Endothelial cell of umbilical vein (primary cell): ENCODE measurements around the gene GPBAR1. TPM values are rescaled to one million over a fixed set of nuclear protein-coding genes. Genes with fewer than 3 reads are reported as not detected.

Source experiments
- BruUV-seq: library from RNA; stranded (reverse); fragments of 400-500 nt; replicated peaks from 2 replicates; lab custom pipeline; 2021; lab: Mats Ljungman, UMichigan
- CTCF ChIA-PET: fragments of 300-600, 350-600 bp; sonication (Branson Sonifier 250); formaldehyde crosslinking; loops from one replicate; lab custom pipeline; 2021; ENCODE audit warnings: antibody characterized with exemption, inconsistent platforms; lab: Charles Lee
- POLR2A ChIA-PET: fragments of 300-600, 350-600 bp; sonication (Branson Sonifier 250); formaldehyde crosslinking; loops from one replicate; lab custom pipeline; 2021; ENCODE audit warnings: antibody characterized with exemption, inconsistent platforms; lab: Charles Lee
- DNase-seq: peaks from one replicate; pipeline ENCODE4 v3.0.0-alpha.2; 2011; ENCODE audit warnings: low read depth, low spot score
- FAIRE-seq: peaks from 2 replicates; lab custom pipeline; 2011; peaks lifted over from hg19 to GRCh38; lab: Jason Lieb, UNC
- H2AFZ ChIP-seq: 2 replicates; pipeline ENCODE4 v1.6.0; 2012; ENCODE audit warnings: low read depth, low read length, control low read depth, inconsistent platforms
- H3K27ac ChIP-seq: 2 replicates; pipeline ENCODE4 v1.5.1; 2011; ENCODE audit warnings: low read depth, mild to moderate bottlenecking, control low read depth, low read length, moderate library complexity; ENCODE audit not compliant: insufficient read depth
- H3K27me3 ChIP-seq, 2 experiments: 2 replicates each; pipeline versions ENCODE4 v1.6.0 to v1.6.1; 2011; ENCODE audit warnings: low read length in 2 of 2, mixed read lengths in 1 of 2; ENCODE audit not compliant: control insufficient read depth in 2 of 2, insufficient read depth in 2 of 2
- H3K36me3 ChIP-seq, 2 experiments: 2 replicates in 1 of 2; 3 replicates in 1 of 2; pipeline ENCODE4 v1.5.1; 2011; ENCODE audit warnings: low read length in 2 of 2, mild to moderate bottlenecking in 1 of 2, moderate library complexity in 1 of 2; ENCODE audit not compliant: control insufficient read depth in 2 of 2, insufficient read depth in 2 of 2; ENCODE audit errors: extremely low read depth in 1 of 2
- H3K4me1 ChIP-seq: 3 replicates; pipeline ENCODE4 v1.5.1; 2011; ENCODE audit warnings: mild to moderate bottlenecking, low read length; ENCODE audit not compliant: control insufficient read depth, insufficient read depth; ENCODE audit errors: extremely low read depth
- H3K4me2 ChIP-seq: 2 replicates; pipeline ENCODE4 v1.6.1; 2011; ENCODE audit warnings: low read length, control low read depth, mixed read lengths; ENCODE audit not compliant: insufficient read depth
- H3K4me3 ChIP-seq, 3 experiments: fragments of 200-600 bp in 1 of 3; sonication (generic), shearing (Covaris generic) in 1 of 3; replicated peaks in 1 of 3; 2 replicates each; pipeline ENCODE4 v1.5.1; 2011 to 2016; ENCODE audit warnings: control low read depth in 3 of 3, low read length in 3 of 3, mild to moderate bottlenecking in 2 of 3, inconsistent platforms in 1 of 3, low read depth in 1 of 3, moderate library complexity in 1 of 3; ENCODE audit not compliant: insufficient read depth in 1 of 3
- H3K79me2 ChIP-seq: 2 replicates; pipeline ENCODE4 v1.6.0; 2012; ENCODE audit warnings: low read length, inconsistent platforms; ENCODE audit not compliant: control insufficient read depth, insufficient read depth
- H3K9ac ChIP-seq: replicated peaks from 2 replicates; pipeline ENCODE3; 2011; ENCODE audit warnings: low read length, control low read depth; ENCODE audit not compliant: insufficient read depth; ENCODE audit errors: extremely low read depth
- H3K9me1 ChIP-seq: replicated peaks from 3 replicates; pipeline ENCODE4 v1.6.0; 2011; ENCODE audit warnings: mild to moderate bottlenecking, low read length; ENCODE audit not compliant: control insufficient read depth, insufficient read depth; ENCODE audit errors: extremely low read depth
- H3K9me3 ChIP-seq: replicated peaks from 2 replicates; pipeline ENCODE4 v1.5.1; 2012; ENCODE audit warnings: low read length, inconsistent platforms; ENCODE audit not compliant: control insufficient read depth, insufficient read depth
- H4K20me1 ChIP-seq: replicated peaks from 2 replicates; pipeline ENCODE3; 2011; ENCODE audit warnings: mild to moderate bottlenecking, low read length; ENCODE audit not compliant: control insufficient read depth, insufficient read depth; ENCODE audit errors: extremely low read depth
- CTCF ChIP-seq, 2 donors: IDR thresholded peaks; 1 replicate in 1 of 2; 2 replicates in 1 of 2; pipeline ENCODE4 v1.5.1; 2011; ENCODE audit warnings: low read length in 2 of 2, mild to moderate bottlenecking in 2 of 2, moderate library complexity in 2 of 2, control low read depth in 1 of 2, inconsistent platforms in 1 of 2, low read depth in 1 of 2; ENCODE audit not compliant: insufficient read depth in 1 of 2; ENCODE audit errors: extremely low read depth in 1 of 2
- EZH2 ChIP-seq: IDR thresholded peaks from 2 replicates; pipeline ENCODE4 v1.6.1; 2012; ENCODE audit warnings: borderline replicate concordance, low read depth, mild to moderate bottlenecking, moderate library complexity, low read length, inconsistent platforms; ENCODE audit not compliant: severe bottlenecking
- FOS ChIP-seq: IDR thresholded peaks from 2 replicates; pipeline ENCODE4 v1.6.1; 2011; ENCODE audit warnings: mild to moderate bottlenecking, low read length, moderate library complexity, borderline replicate concordance; ENCODE audit not compliant: insufficient read depth
- JUN ChIP-seq: IDR thresholded peaks from 2 replicates; pipeline ENCODE4 v1.6.1; 2011; ENCODE audit warnings: borderline replicate concordance, low read depth; ENCODE audit not compliant: insufficient read length, insufficient read depth
- MAX ChIP-seq: IDR thresholded peaks from 2 replicates; pipeline ENCODE4 v1.6.1; 2011; ENCODE audit not compliant: insufficient read depth, insufficient read length
- POLR2A ChIP-seq: IDR thresholded peaks from 2 replicates; pipeline ENCODE4 v1.6.1; 2012; ENCODE audit warnings: low read depth, mild to moderate bottlenecking, control low read depth, low read length
- POLR2AphosphoS5 ChIP-seq: IDR thresholded peaks from 2 replicates; pipeline ENCODE4 v1.6.1; 2012; ENCODE audit warnings: low read depth, mild to moderate bottlenecking, control low read depth, low read length, moderate library complexity; ENCODE audit not compliant: insufficient read depth
- dilution Hi-C: fragments of 300-500 bp; cut with MboI; formaldehyde crosslinking; loops from one replicate; pipeline ENCODE4 v1.15.0; 2019; ENCODE audit warnings: low sequenced_read_pairs; ENCODE audit not compliant: extremely low pct_ligation_motif_present
- intact Hi-C: fragments of 100-400 bp; cut with micrococcal nuclease; formaldehyde crosslinking; loops from one replicate; pipeline ENCODE4 v1.10.0; 2022
- polyA plus RNA-seq, 4 experiments: library from polyadenylated mRNA; depleted of rRNA in 3 of 4; stranded (reverse) in 3 of 4; unstranded in 1 of 4; fragments of >200 nt; gene quantifications; 2 replicates each; pipeline versions ENCODE4 v1.2.1 to v1.2.3, GENCODE V29; 2011 to 2012; ENCODE audit warnings: missing spikeins in 1 of 4
- total RNA-seq: library from RNA; stranded (reverse); gene quantifications from 2 replicates; pipeline ENCODE4 v1.2.3, GENCODE V29; 2021

Gene GPBAR1
- total and polyA plus RNA-seq, 2 donors (not counting 3 experiments of a cell fraction or from before 2014, with no cell fraction given): 0.14 to 0.75 TPM

GRCh38 chr2:218269900-218270720 lies 9.3 kb downstream of the GPBAR1 start, which contains the start of the genes AAMP and PNKD:
Gene AAMP, minus strand, starts transcription at chr2:218270137. Its CDS starts 51 bp downstream, at chr2:218270086.
Gene PNKD, plus strand, starts transcription at chr2:218270519. Its CDS starts 17 bp downstream, at chr2:218270536.
- peaks cover 7% of the 10 kb centered on the region for H3K79me2 ChIP-seq
- CTCF ChIA-PET: interaction anchor here (1.2 to 7.0 kb wide), 9 partner anchors 9 to 124 kb away, joined by 5 to 99 read pairs (median 10); partner anchors contain the start of genes CATIP, GPBAR1 and TMBIM1

More at GRCh38 chr2:218269900-218270720, 9.3 kb downstream of the GPBAR1 start, which contains the start of the genes AAMP and PNKD:
- BruUV-seq: no TSS peak
- Histone ChIP-seq H3K36me3 (peaks cover 10 to 38% of the 10 kb centered on the region in 2 experiments), H3K9me3 (no peaks in the 10 kb centered on the region), H3K9me1 (no peaks in the 10 kb centered on the region), H2AFZ (peak within 1 kb of the TSS; percentile 79), H3K4me3 (peak within 1 kb of the TSS; percentile 87 to 92 (median 88)), H3K27ac (peak within 1 kb of the TSS; percentile 65), H3K4me1 (peaks cover 19% of the 10 kb centered on the region), H3K4me2 (peak within 1 kb of the TSS; percentile 93), H3K27me3 (no peaks in the 10 kb centered on the region), H4K20me1 (no peaks in the 10 kb centered on the region), H3K9ac (peak within 1 kb of the TSS; percentile 85)
- DNase-seq (peak; percentile 100), FAIRE-seq (peak; percentile 99)
- intact Hi-C loops (loop anchor here (1.0 to 5.0 kb wide), 5 partner anchors 53 to 377 kb away; partner anchors contain the start of genes ARPC2, CNOT9 and USP37), dilution Hi-C loops (no loop called here)
- TF ChIP-seq EZH2: no peak
- no peak for TF ChIP-seq CTCF (IDR thresholded peaks at IDR 0.05; ENCODE audit: extremely low read depth in 1 of 2, insufficient read depth in 1 of 2, low read depth in 1 of 2, low read length in 2 of 2)
- TF ChIP-seq JUN: no peak
- peak; percentile 18 for TF ChIP-seq POLR2AphosphoS5
- peak; percentile 32 for TF ChIP-seq MAX
- TF ChIP-seq FOS: no peak
- TF ChIP-seq POLR2A: peak; percentile 83
- POLR2A ChIA-PET: interaction anchor here (0.7 to 1.4 kb wide), 6 partner anchors 8 to 54 kb away, joined by 3 to 6 read pairs (median 4); no protein-coding TSS in a partner anchor
